HepG2 (cell line): ENCODE data around the gene CUL4B. TPM values are rescaled to one million over a fixed set of nuclear protein-coding genes. Genes with fewer than 3 reads are reported as not detected.

ENCODE experiments used
- BRD4 ChIP-seq: sonication (generic); formaldehyde crosslinking; IDR thresholded peaks from 2 replicates; pipeline ENCODE4 v1.4.0; 2020; ENCODE audit warnings: missing genetic modification reagents
- GLI4 ChIP-seq: sonication (generic); formaldehyde crosslinking; IDR thresholded peaks from 2 replicates; pipeline ENCODE4 v1.5.1; 2020; ENCODE audit warnings: missing genetic modification reagents, mild to moderate bottlenecking, moderate library complexity, borderline replicate concordance
- HNF4G ChIP-seq, 2 experiments: sonication (generic) in 1 of 2; formaldehyde crosslinking in 1 of 2; IDR thresholded peaks; 2 replicates each; pipeline versions ENCODE4 v1.4.0 to v1.6.1; 2011 to 2020; ENCODE audit warnings: borderline replicate concordance in 2 of 2, low read depth in 2 of 2, mild to moderate bottlenecking in 2 of 2, low read length in 1 of 2, missing genetic modification reagents in 1 of 2, moderate library complexity in 1 of 2
- SALL2 ChIP-seq: sonication (generic); formaldehyde crosslinking; IDR thresholded peaks from 2 replicates; pipeline ENCODE4 v1.8.1; 2023; ENCODE audit warnings: mild to moderate bottlenecking, missing genetic modification reagents, inconsistent platforms
- TCF12 ChIP-seq, 2 experiments: fragments of 450-650 bp in 1 of 2; sonication (generic) in 1 of 2; formaldehyde crosslinking in 1 of 2; IDR thresholded peaks; 2 replicates each; pipeline versions ENCODE4 v1.6.1 to v1.8.0; 2017 to 2022; ENCODE audit warnings: antibody characterized with exemption in 1 of 2, mild to moderate bottlenecking in 1 of 2, missing genetic modification reagents in 1 of 2, moderate library complexity in 1 of 2
- ZNF510 ChIP-seq: sonication (generic); formaldehyde crosslinking; IDR thresholded peaks from 2 replicates; pipeline ENCODE4 v1.4.0; 2020; ENCODE audit warnings: low read depth, mild to moderate bottlenecking, missing genetic modification reagents
- ZNF572 ChIP-seq: sonication (generic); formaldehyde crosslinking; IDR thresholded peaks from 2 replicates; pipeline ENCODE4 v1.5.1; 2020; ENCODE audit warnings: mild to moderate bottlenecking, missing genetic modification reagents
- polyA plus RNA-seq, 8 experiments: library from polyadenylated mRNA; depleted of rRNA in 3 of 8; stranded (reverse) in 7 of 8; unstranded in 1 of 8; fragments of >200 nt; fragmentation: Illumina TruSeq in 4 of 8; extraction: Trizol in 4 of 8; gene quantifications; 2 replicates each; pipeline versions ENCODE4 v1.2.1 to v1.2.3, GENCODE V29; 2011 to 2016; ENCODE audit warnings: low read depth in 4 of 8, missing spikeins in 1 of 8, mixed read lengths in 1 of 8; ENCODE audit not compliant: insufficient read depth in 1 of 8
- total RNA-seq, 5 experiments: library from RNA; depleted of rRNA; stranded (reverse); fragments of >200 nt; fragmentation: Illumina TruSeq; extraction: Trizol; gene quantifications; 2 replicates each; pipeline ENCODE4 v1.2.3, GENCODE V29; 2016; ENCODE audit warnings: low read depth in 1 of 5
- TF ChIP-seq, protein P1 (sequence below): sonication (generic); formaldehyde crosslinking; IDR thresholded peaks from 2 replicates; pipeline ENCODE4 v1.5.1; 2020; ENCODE audit warnings: mild to moderate bottlenecking, missing genetic modification reagents
- TF ChIP-seq, protein P2 (sequence below): sonication (generic); formaldehyde crosslinking; IDR thresholded peaks from 2 replicates; pipeline ENCODE4 v1.9.0; 2021; ENCODE audit warnings: missing genetic modification reagents, mild to moderate bottlenecking, borderline replicate concordance
- TF ChIP-seq, protein P3 (sequence below): sonication (generic); formaldehyde crosslinking; IDR thresholded peaks from 2 replicates; pipeline ENCODE4 v1.4.0; 2020; ENCODE audit warnings: missing genetic modification reagents
- TF ChIP-seq, protein P4 (sequence below), 2 experiments: fragments of 450-650 bp in 1 of 2; sonication (generic) in 1 of 2; formaldehyde crosslinking in 1 of 2; IDR thresholded peaks; 2 replicates each; pipeline versions ENCODE4 v1.6.1 to v1.8.0; 2016 to 2022; ENCODE audit warnings: antibody characterized with exemption in 1 of 2, mild to moderate bottlenecking in 1 of 2, missing genetic modification reagents in 1 of 2

The CUL4B gene
- total and polyA plus RNA-seq, 2 of the 13 experiments (the other 11 are each of a cell fraction or from before 2014, with no cell fraction given), result 21.6 to 28.5 TPM

DNA sequence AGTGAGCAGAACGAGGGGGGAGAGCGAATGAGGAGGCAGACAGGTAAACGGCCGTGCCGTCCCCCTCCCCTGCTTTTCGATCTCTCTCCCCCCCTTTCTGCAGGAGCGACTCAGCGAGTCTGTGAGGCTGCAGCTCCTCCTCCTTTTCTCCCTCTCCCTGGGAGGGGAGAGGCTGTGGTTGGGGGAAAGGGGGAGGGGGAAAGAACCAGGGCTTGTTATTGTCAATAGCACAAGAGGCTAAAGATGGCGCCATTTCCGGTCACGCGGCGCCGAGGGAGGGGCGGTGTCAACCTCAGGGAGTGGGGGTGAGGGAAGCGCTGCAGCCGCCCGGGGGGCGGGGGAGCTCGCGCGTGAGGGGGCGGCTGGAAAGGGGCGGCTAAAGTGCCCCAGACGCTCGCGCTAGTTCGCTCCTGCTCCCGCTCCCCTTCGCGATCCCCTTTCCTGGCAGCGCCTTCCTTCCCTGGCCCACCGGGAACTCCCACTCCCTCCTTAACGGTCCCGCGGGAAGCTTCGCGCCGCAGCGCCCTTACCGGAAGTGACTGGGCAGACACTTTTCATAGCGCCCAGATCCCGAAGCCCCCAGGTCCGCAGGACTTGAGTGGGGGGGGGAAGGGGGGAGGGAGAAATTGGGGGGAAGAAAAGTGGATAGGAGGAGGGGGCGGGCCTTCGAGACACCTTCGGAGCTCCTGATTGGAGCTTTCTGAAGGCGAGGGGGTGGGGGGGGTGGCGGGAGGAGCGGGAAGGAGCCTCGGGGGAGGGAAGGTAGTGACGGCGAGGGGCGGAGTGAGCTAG is at the start of gene CUL4B (continued):
- TF ChIP-seq, protein P1, sequence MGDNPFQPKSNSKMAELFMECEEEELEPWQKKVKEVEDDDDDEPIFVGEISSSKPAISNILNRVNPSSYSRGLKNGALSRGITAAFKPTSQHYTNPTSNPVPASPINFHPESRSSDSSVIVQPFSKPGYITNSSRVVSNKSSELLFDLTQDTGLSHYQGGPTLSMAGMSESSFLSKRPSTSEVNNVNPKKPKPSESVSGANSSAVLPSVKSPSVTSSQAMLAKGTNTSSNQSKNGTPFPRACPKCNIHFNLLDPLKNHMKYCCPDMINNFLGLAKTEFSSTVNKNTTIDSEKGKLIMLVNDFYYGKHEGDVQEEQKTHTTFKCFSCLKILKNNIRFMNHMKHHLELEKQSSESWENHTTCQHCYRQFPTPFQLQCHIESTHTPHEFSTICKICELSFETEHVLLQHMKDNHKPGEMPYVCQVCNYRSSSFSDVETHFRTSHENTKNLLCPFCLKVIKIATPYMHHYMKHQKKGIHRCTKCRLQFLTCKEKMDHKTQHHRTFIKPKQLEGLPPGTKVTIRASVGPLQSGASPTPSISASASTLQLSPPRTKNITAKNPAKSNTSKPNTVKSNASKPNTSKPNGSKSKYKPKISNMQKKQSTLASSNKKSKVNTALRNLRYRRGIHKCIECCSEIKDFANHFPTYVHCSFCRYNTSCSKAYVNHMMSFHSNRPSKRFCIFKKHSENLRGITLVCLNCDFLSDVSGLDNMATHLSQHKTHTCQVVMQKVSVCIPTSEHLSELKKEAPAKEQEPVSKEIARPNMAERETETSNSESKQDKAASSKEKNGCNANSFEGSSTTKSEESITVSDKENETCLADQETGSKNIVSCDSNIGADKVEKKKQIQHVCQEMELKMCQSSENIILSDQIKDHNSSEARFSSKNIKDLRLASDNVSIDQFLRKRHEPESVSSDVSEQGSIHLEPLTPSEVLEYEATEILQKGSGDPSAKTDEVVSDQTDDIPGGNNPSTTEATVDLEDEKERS (CRISPR knock-in tag), result no peak
- TF ChIP-seq ZNF510 (CRISPR knock-in tag), result no peak
- TF ChIP-seq GLI4 (CRISPR knock-in tag), result no peak
- TF ChIP-seq, protein P2, sequence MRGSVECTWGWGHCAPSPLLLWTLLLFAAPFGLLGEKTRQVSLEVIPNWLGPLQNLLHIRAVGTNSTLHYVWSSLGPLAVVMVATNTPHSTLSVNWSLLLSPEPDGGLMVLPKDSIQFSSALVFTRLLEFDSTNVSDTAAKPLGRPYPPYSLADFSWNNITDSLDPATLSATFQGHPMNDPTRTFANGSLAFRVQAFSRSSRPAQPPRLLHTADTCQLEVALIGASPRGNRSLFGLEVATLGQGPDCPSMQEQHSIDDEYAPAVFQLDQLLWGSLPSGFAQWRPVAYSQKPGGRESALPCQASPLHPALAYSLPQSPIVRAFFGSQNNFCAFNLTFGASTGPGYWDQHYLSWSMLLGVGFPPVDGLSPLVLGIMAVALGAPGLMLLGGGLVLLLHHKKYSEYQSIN (CRISPR knock-in tag), result no peak
- TF ChIP-seq ZNF572 (CRISPR knock-in tag), result no peak
- TF ChIP-seq, protein P3, sequence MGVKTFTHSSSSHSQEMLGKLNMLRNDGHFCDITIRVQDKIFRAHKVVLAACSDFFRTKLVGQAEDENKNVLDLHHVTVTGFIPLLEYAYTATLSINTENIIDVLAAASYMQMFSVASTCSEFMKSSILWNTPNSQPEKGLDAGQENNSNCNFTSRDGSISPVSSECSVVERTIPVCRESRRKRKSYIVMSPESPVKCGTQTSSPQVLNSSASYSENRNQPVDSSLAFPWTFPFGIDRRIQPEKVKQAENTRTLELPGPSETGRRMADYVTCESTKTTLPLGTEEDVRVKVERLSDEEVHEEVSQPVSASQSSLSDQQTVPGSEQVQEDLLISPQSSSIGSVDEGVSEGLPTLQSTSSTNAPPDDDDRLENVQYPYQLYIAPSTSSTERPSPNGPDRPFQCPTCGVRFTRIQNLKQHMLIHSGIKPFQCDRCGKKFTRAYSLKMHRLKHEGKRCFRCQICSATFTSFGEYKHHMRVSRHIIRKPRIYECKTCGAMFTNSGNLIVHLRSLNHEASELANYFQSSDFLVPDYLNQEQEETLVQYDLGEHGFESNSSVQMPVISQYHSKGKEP (CRISPR knock-in tag), result no peak
- no peak for TF ChIP-seq BRD4
- no peak for TF ChIP-seq SALL2 (CRISPR knock-in tag)
- TF ChIP-seq TCF12 (IDR thresholded peaks at IDR 0.05), result no peak
- TF ChIP-seq TCF12 (CRISPR knock-in tag; IDR thresholded peaks at IDR 0.05), result no peak
- TF ChIP-seq, protein P4, sequence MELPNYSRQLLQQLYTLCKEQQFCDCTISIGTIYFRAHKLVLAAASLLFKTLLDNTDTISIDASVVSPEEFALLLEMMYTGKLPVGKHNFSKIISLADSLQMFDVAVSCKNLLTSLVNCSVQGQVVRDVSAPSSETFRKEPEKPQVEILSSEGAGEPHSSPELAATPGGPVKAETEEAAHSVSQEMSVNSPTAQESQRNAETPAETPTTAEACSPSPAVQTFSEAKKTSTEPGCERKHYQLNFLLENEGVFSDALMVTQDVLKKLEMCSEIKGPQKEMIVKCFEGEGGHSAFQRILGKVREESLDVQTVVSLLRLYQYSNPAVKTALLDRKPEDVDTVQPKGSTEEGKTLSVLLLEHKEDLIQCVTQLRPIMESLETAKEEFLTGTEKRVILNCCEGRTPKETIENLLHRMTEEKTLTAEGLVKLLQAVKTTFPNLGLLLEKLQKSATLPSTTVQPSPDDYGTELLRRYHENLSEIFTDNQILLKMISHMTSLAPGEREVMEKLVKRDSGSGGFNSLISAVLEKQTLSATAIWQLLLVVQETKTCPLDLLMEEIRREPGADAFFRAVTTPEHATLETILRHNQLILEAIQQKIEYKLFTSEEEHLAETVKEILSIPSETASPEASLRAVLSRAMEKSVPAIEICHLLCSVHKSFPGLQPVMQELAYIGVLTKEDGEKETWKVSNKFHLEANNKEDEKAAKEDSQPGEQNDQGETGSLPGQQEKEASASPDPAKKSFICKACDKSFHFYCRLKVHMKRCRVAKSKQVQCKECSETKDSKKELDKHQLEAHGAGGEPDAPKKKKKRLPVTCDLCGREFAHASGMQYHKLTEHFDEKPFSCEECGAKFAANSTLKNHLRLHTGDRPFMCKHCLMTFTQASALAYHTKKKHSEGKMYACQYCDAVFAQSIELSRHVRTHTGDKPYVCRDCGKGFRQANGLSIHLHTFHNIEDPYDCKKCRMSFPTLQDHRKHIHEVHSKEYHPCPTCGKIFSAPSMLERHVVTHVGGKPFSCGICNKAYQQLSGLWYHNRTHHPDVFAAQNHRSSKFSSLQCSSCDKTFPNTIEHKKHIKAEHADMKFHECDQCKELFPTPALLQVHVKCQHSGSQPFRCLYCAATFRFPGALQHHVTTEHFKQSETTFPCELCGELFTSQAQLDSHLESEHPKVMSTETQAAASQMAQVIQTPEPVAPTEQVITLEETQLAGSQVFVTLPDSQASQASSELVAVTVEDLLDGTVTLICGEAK (IDR thresholded peaks at IDR 0.05), result no peak
- TF ChIP-seq, protein P4 (CRISPR knock-in tag; IDR thresholded peaks at IDR 0.05), result no peak
- no peak for TF ChIP-seq HNF4G (IDR thresholded peaks at IDR 0.05; ENCODE audit: borderline replicate concordance, low read depth, low read length)
- TF ChIP-seq HNF4G (CRISPR knock-in tag; IDR thresholded peaks at IDR 0.05; ENCODE audit: borderline replicate concordance, low read depth), result no peak
